ENCODE data around the gene NRF1. TPM values are rescaled to one million over a fixed set of nuclear protein-coding genes. Genes with fewer than 3 reads are reported as not detected.
"Not testable (repeated sequence)": the region's sequence is repeated elsewhere in the genome, so short reads cannot be mapped to it uniquely, and the experiment has no call there.

NRF1 gene
- total RNA-seq, 1 donor from 2014 or later: 14.6 TPM

DNA sequence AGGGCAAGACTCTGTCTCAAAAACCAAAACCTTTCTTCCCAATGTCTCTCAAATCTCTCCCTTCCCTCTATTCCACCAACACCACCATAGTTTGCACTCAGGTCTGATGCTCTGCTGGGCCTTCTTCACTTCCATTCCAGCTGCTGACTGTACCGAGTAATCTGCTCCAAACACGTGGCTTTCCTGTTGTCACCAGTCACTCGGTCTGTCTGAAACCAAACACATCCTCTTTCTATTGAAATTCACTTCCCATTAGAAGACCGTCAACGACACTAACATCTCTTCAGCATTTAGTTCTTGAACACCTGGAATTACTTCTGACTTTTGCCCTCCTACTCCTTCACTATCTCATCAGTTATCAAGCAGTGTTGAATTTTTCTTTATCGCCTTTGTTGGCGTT, 4.7 kb upstream of the NRF1 start:
- DNase-seq (ENCODE audit: extremely low read depth, low read depth, low spot score): no peak

DNA sequence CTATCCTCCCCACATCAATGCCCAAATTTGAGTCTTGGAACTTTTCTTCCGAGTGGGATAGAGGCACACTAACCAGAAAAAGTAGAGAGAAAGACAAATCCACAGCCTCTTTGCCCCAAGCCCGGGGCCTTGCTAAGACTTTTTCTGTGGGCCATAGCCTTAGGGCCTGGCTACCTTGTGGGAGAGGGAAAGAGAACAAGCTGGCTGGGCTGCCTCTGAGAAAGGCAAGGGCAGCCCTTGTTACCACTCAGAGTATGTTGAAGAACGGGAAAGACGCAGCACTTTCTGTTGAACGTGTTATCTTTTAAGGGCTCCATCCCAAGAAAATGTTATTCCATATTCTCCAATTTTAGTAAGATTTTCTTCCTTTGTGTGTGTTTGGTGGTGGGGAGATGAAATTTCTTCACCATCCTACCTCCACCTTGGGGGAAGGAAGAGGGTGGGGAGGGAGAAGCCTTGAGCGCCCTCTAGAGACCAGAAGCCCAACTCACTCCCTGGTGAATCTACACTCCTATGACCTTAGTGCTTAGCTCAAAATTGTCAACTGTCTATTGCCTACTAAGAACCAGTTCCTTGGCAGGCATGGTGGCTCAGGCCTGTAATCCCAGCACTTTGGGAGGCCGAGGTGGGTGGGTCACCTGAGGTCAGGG, 3.9 kb upstream of the NRF1 start:
- no peak for DNase-seq (ENCODE audit: extremely low read depth, low read depth, low spot score)

DNA sequence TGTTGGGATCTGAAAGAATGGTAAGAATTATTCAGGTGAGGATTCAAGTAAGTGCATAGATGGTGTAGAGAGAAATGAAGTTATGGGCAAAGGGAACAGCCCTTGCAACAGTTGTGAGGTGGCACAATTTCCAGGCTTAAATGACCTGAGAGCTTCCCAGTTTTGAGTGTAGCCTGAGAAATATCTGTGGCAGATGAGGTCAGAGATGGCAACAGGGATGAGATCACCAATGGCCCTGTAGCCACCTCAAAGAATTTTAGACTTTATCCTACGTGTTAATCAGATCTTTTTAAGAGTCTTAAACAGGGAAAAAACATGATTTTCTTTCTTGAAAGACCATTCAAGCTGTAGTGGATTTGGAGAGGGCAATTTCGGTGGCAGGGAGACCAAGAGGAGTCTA, 1.9 kb upstream of the NRF1 start:
- no peak for DNase-seq (ENCODE audit: extremely low read depth, low read depth, low spot score)

DNA sequence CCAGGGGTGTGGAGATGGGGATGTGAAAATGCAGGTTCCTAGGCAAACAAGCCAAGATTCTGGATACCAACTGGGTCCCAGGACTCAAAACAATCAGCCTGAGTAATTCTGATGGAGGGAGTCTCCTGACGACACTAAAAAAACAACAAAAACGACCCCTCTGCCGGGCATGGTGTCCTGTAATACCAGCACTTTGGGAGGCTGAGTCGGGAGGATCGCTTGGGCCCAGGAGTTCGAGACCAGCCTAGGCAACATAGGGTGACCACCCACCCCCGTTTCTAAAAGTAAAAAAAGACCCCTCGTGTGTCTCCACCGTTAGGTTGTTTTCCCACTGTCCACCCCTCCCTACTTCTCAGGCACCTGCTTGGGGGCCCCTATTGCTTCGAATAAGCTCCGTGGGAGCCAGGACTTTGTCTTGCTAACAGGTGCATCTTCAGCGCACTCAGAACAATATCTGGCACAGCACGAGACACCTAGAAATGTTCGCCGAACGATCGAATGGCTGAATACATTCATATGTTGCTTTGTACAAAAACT, 743 bp upstream of the NRF1 start:
- no peak for DNase-seq (ENCODE audit: extremely low read depth, low read depth, low spot score)

DNA sequence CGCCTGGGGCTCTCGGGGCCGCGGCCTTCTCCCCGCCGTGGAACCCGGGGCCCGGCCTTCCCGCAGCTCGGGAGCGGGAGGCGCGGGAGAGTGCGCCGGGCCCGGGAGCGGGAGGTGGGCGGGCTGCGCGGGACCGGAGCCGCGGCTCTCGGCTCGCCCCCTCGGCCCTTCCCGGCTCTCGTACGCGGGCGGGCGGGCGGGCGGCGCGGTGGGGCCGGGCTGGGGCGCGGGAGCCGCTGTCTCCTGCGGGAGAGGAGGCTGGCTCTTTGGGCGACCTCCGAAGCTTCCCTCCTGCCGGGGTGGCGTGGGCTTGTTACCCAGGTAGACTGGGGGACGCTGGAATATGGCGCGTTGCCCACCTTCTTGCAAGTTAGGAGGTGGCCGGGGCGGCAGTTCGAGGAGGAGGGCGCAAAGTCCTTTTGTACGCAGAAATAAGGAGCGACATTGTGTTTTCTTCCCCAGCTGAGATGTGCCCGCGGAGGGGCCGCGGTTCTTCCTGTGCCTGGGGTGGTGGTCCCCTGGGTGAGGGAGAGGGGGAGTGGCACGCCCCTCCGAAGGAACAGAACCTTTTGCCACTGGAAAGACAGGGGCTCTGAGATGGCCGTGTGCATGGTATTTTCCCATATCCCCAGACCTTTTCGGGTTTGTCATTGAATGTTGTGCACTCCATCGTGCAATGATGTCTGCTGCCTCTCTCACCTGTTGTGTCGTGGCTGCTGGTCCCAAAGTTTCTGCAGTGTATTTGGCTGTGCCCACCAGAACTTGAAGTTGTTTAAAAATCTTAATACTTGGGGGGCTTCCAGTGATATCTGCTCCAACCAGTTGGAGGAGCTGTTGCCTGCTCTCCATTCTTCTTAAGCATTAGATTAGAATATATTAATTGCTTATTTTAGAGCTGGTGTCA, 844 bp downstream of the NRF1 start:
- no peak for DNase-seq (ENCODE audit: extremely low read depth, low read depth, low spot score)

DNA sequence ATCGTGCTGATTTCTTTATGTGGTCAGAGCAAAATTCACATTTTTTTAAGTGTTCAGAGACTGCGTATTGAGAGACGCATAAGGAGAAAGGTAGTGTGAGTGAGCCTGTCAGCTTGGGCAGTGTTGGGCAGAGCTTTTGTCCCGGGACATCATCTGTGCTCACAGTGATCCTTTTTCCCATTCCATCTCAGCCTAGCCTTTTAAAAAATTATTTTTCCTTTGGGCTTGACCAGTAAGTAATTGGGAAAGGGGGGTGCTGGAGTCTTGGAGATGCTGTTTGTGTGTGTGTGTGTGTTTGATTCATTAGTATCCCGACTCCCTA, 1.5 kb downstream of the NRF1 start:
- DNase-seq (ENCODE audit: extremely low read depth, low read depth, low spot score): no peak

DNA sequence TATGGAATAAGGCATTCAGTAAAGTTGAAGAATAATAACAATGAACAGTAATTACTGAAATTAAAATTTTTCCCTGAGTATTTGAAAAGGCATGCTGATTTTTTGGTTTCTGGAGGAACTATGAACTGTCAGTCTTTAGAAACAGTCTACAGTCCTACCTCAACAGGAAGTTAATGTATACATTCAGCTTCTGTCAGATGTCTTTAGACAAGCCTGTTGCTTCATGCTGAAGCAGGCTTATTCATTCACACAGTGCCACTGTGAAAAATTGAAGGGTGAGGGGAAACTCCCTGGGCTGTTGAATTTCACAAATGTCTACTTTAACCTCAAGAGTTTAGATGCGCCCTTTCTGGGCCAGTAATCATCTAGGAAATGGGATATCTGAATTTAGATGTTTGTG, 3.5 kb downstream of the NRF1 start:
- no peak for DNase-seq (ENCODE audit: extremely low read depth, low read depth, low spot score)

DNA sequence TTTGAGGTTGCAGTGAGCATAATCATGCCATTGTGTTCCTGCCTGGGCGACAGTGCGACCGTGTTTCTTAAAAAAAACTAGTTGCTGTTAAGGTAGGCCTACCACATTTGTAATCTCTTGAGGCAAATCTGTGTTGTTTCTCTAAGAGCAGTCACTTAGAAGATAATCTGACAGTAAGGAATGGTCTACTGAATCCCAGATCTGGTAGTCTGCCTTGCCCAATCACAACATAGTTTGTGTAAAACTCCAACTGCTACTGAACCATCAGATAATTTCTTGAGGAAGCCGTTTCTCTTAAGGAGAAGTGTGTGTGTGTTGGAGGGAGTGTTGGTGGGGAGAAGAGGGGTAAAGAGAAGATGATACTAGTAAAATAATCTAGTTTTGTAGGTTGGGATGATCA, 5.0 kb downstream of the NRF1 start:
- DNase-seq (ENCODE audit: extremely low read depth, low read depth, low spot score): no peak

DNA sequence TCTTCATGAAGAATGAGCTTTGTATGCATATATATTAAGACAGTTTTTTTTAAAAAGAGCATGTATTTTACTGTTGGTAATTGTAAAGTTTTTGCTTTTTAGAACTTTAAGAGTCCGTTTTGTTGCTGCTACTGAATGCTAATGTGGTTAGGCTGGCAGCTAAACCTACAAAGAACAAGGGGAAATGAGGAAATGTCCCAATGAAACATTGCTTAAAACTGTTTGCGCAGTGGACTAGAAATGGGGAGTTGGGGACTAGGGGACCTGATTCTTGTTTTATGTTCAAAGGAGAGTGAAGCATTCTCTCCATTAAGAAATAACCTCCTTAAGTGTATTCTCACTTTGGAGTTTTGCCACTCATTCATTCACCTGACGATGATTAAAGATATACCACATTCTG, 5.7 kb downstream of the NRF1 start:
- DNase-seq (ENCODE audit: extremely low read depth, low read depth, low spot score): no peak

DNA sequence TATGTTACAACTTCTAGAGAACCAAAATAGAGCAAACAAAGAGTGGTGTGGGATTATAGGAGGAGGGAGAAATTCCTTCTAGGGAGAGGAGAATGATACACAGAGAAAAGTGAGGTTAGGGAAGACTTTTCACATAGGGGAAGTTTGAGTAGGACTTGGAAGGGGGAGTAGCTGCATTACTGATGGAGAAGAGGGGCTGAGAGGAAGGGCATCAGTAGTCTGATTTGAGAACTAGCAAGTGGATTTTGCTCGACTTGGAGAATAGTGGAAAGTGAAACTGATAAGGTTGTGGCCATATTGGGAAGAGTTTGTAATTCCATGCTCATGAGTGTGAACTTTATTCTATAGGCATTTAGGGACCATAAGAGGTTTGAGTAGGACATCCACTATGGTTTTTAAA, 6.1 kb downstream of the NRF1 start:
- no peak for DNase-seq (ENCODE audit: extremely low read depth, low read depth, low spot score)

DNA sequence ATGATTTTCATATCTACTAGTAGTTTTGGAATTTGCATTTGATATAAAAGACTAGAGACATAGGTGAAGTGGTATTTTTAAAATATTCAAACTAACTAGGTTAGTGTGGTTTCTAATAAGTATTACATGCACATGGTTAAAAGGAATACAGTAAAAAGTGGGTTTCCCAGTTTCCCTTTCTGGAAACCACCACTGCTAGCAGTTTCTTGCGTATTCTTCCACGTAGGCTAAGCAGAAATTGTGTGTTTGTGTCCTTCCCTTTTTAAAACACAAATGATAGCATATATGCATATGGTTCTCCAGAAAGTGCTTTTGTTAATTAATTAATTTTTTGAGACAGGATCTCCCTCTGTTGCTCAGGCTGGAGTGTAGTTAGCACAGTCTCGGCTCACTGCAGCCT, 15.4 kb downstream of the NRF1 start:
- no peak for DNase-seq (ENCODE audit: extremely low read depth, low read depth, low spot score)

DNA sequence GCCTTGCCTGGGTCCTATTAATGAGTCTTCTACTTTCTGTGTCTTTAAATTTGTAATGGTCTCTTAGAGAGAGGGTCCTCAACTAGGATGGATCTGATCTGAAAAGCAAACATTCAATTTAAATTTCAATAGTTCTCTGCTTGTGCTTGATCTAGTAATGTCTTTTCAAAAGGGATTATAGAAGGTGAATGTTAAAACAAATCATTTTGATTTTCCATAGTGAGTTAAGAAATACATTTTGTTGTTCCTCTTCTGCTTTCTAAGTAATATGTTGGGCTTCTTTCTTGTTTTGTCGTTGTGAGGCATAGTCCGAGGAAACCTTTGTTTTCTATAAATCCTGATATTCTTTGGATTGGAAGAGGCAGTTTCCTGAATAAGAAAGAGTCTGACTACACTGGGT, 18.8 kb downstream of the NRF1 start:
- DNase-seq (ENCODE audit: extremely low read depth, low read depth, low spot score): no peak

DNA sequence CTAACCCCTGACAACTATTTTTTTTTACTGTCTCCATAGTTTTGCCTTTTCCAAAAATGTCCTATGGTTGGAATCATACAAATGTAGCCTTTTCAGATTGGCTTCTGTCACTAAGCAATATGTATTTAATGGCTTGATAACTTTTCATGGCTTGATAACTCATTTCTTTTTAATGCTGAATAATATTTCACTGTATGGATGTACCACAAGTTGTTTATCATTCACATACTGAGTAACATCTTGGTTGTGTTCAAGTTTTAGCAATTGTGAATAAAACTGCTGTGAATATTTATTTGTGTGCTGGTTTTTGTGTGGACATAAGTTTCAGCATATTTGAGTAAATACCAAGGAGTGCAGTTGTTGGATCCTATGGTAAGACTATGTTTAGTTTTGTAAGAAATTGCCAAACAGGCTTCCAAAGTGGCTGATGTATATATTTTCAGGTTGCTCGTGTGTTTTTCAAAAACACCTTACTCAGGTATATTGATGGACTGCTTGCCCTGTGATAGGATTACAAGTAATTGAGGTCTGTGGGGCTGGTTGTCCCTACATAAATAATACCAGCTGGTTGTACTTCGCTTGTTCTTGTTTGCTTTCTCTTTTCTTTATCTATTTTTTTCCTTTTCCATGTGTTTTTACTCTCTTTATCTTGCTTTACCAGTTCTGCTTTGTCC, 23.0 kb downstream of the NRF1 start:
- no peak for DNase-seq (ENCODE audit: extremely low read depth, low read depth, low spot score)

DNA sequence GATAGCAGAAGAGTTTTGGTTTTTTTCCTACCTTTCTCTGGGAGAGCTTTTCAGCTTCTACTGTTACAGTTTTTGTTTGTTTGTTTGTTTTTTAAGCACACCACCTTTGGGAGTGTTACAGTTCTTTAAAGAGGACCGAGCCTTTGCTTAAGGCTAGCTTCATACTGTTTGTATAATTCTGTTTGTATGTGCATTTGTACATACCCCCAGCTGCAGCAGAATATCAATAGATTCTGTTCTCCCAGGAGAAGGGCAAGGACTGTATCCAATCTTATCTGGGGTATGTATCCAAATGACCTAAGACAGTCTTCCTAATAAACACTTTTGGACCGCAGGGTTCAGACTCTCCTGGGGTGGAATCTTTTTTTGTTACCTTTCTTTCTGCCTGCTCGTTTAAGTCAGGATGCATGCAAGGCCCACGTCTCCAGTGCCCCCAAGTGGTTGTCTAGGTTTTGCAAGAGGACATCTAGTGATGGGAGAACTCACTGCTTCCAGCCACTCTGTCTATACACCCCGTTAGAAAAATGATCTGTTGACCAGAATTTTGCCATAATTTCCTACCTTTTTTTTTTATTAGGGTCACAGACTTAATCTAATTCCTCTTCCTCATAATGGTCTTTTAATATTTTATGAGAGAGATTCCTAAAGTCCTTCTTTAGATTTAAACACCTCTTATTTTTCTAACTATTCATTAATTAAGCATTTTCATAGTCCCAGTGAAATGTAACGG, 23.9 kb downstream of the NRF1 start:
- DNase-seq (ENCODE audit: extremely low read depth, low read depth, low spot score): no peak

DNA sequence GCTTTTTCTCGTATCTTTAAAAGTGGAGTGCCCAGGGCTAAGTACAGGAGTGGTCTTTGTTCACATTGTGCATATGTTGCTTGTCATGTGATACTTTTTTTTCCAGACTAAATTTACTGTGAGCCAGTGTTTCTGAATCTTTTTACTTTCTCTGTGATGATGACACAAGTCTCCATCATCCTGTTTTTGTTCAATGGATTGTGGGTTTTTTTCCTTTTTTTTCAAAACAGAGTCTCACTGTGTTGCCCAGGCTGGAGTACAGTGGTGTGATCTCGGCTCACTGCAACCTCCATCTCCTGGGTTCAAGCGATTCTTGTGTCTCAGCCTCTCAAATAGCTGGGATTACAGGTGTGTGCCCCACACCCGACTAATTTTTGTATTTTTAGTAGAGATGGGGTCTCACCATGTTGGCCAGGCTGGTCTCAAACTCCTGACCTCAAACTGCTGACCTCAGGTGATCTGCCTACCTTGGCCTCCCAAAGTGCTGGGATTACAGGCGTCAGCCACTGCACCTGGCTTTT, 24.6 kb downstream of the NRF1 start:
- not testable (repeated sequence) for DNase-seq (ENCODE audit: extremely low read depth, low read depth, low spot score)

DNA sequence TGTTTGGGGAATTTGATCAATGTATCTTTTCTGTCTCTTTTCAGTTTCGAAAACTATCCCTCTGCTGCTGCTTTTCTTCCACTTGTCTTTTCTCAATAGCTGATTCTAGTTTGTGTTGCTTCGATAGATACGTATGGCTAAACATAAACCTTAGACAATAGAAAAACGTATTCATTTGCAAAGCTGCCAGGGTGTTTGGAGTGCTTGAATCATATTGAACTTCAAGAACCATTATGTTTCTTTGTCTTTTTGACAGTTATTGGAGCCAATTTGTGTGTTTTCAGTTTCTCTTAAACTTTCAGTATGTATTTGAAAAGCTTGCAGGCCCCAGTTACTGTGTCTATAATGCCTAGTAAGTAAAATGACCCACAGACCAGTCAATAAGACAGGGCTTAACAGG, 25.1 kb downstream of the NRF1 start:
- DNase-seq (ENCODE audit: extremely low read depth, low read depth, low spot score): no peak

DNA sequence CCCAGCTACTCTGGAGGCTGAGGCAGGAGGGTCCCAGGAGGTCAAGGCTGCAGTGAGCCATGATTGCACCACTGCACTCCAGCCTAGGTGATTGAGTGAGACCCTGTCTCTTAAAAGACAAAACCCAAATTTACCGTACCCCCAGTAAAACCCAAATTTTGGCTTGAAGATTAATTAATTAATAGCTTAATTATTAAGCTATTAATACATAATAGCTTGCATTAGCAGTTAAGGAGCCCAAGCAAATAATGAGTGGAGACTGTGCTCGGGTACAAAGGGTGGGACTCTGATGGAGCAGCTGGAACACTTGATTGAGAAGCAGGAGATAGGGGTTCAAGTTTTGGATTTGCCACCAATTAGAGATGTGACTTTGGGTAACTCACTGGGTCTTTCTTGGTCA, 28.9 kb downstream of the NRF1 start:
- DNase-seq (ENCODE audit: extremely low read depth, low read depth, low spot score): no peak

DNA sequence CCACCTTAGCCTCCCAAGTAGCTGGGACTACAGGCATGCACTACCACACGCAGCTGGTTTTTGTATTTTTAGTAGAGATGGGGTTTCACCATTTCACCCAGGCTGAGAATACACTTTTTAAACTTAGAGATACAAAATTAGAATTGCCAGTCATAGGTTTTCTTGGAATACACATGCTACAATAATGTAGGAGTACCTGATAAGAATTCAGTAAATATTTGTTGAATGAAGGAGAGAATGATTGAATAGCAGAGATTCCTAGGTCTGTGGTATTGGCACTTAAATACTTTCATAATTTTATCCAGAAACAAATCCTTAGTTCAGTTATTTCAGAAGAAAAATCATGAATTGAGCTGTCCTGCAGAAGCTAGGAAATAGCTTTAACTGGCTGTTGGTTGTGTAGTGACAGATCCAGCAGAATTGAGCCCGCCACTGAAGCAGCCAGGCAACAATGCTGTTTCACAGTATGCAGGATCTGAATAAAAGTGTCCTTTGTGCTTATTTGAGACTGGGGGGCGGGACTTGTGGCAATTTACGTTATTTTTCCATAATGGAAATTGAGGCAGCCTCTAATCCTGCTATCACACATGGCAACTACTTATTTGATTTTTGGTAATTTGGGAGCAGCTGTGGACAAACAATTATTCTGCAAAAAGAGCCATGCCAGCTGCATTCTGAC, 31.5 kb downstream of the NRF1 start:
- no peak for DNase-seq (ENCODE audit: extremely low read depth, low read depth, low spot score)

DNA sequence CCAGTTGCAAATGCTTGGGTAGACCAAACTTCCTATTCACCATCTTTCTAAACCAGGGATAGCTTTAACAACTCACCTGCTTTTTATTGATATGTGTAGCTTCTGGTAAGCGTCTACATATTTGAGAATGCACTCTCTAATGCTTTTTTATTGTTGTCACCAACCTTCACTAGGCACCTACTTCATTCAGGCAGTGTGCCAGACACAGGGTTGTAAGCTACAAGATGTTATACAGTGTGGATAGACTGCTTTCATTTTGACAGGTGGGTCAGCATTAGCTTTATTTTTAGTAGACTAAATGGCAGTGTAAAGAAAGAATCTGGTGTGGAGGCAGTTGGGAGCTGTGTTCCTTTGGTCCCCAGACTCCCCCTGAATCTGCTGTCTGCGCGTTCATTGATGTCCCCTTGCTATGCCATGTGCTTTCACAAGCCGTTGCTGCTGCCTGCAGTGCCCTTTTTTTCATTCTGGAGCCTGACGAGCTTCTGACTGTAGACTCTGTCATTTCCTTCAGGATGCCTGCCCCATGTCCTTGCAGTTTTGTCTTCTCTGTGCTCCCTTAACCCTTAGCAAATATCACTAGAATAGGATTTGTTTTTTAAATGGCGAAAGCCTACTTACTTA, 32.1 kb downstream of the NRF1 start:
- DNase-seq (ENCODE audit: extremely low read depth, low read depth, low spot score): no peak

All from glomerular endothelial cell (primary cell).